HEK293 (cell line): ENCODE data around the gene NID2.

Source experiments
- CTCF ChIA-PET: fragments of 350-600 bp; formaldehyde crosslinking; extraction: SDS; loops from one replicate; lab custom pipeline; 2021; ENCODE audit warnings: antibody characterized with exemption; lab: Yijun Ruan, JAX
- POLR2A ChIA-PET: fragments of 300-600 bp; formaldehyde crosslinking; extraction: SDS; loops from one replicate; lab custom pipeline; 2020; ENCODE audit warnings: antibody characterized with exemption, inconsistent platforms; lab: Yijun Ruan, JAX
- H3K27ac ChIP-seq: fragments of 200-500 bp; sonication (Bioruptor generic); 2 replicates; pipeline ENCODE4 v1.5.1; 2014; ENCODE audit warnings: low read depth, low read length, control low read depth, inconsistent platforms; ENCODE audit errors: extremely low read depth
- H3K36me3 ChIP-seq, 2 experiments: fragments of 200-500 bp in 1 of 2; sonication (Bioruptor generic) in 1 of 2; 1 replicate in 1 of 2; 2 replicates in 1 of 2; pipeline ENCODE4 v1.5.1; 2014 to 2017; ENCODE audit warnings: inconsistent platforms in 2 of 2, low read length in 2 of 2; ENCODE audit not compliant: control insufficient read depth in 2 of 2, insufficient read depth in 1 of 2
- H3K4me1 ChIP-seq: fragments of 200-500 bp; sonication (Bioruptor generic); 2 replicates; pipeline ENCODE4 v1.5.1; 2014; ENCODE audit warnings: mild to moderate bottlenecking, low read length, inconsistent platforms; ENCODE audit not compliant: control insufficient read depth, insufficient read depth
- H3K4me3 ChIP-seq: 2 replicates; pipeline ENCODE4 v1.5.1; 2011; ENCODE audit warnings: low read depth, mild to moderate bottlenecking, control low read depth, low read length, moderate library complexity
- H3K9me3 ChIP-seq: fragments of 200-500 bp; sonication (Bioruptor generic); 2 replicates; pipeline ENCODE4 v1.5.1; 2014; ENCODE audit warnings: low read depth, low read length, inconsistent platforms; ENCODE audit not compliant: control insufficient read depth, insufficient read depth
- BCL11A ChIP-seq: fragments of 450-650 bp; formaldehyde crosslinking; IDR thresholded peaks from 2 replicates; pipeline ENCODE4 v1.5.1; 2016; ENCODE audit warnings: low read depth, missing biosample characterization, missing genetic modification characterization
- BCL11B ChIP-seq: fragments of 450-650 bp; formaldehyde crosslinking; IDR thresholded peaks from 2 replicates; pipeline ENCODE4 v1.5.1; 2016; ENCODE audit warnings: low read depth, missing biosample characterization, missing genetic modification characterization
- GFI1B ChIP-seq: fragments of 450-650 bp; formaldehyde crosslinking; IDR thresholded peaks from 2 replicates; pipeline ENCODE4 v1.5.1; 2016; ENCODE audit warnings: missing biosample characterization, missing genetic modification characterization
- KLF8 ChIP-seq: fragments of 450-650 bp; formaldehyde crosslinking; IDR thresholded peaks from 2 replicates; pipeline ENCODE4 v1.5.1; 2016; ENCODE audit warnings: missing biosample characterization, missing genetic modification characterization
- PRDM4 ChIP-seq: fragments of 450-650 bp; formaldehyde crosslinking; IDR thresholded peaks from 2 replicates; pipeline ENCODE4 v1.5.1; 2017; ENCODE audit warnings: missing biosample characterization, missing genetic modification characterization
- TRIM28 ChIP-seq: IDR thresholded peaks from 2 replicates; pipeline ENCODE4 v1.6.1; 2011; ENCODE audit warnings: low read length, control low read depth, borderline replicate concordance
- TSHZ1 ChIP-seq: fragments of 450-650 bp; formaldehyde crosslinking; IDR thresholded peaks from 2 replicates; pipeline ENCODE4 v1.5.1; 2016; ENCODE audit warnings: missing biosample characterization, missing genetic modification characterization, borderline replicate concordance
- YY1 ChIP-seq: fragments of 450-650 bp; formaldehyde crosslinking; IDR thresholded peaks from 2 replicates; pipeline ENCODE4 v1.5.1; 2018; ENCODE audit warnings: missing biosample characterization, missing genetic modification characterization
- ZBTB17 ChIP-seq: fragments of 450-650 bp; formaldehyde crosslinking; IDR thresholded peaks from 2 replicates; pipeline ENCODE4 v1.5.1; 2016; ENCODE audit warnings: missing biosample characterization, missing genetic modification characterization
- ZNF155 ChIP-seq: fragments of 450-650 bp; formaldehyde crosslinking; IDR thresholded peaks from 2 replicates; pipeline ENCODE4 v1.5.1; 2016; ENCODE audit warnings: missing biosample characterization, missing genetic modification characterization
- ZNF19 ChIP-seq: fragments of 450-650 bp; formaldehyde crosslinking; IDR thresholded peaks from 2 replicates; pipeline ENCODE4; 2016; ENCODE audit warnings: missing biosample characterization, missing genetic modification characterization, low read depth
- ZNF221 ChIP-seq: fragments of 450-650 bp; formaldehyde crosslinking; IDR thresholded peaks from 2 replicates; pipeline ENCODE4 v1.5.1; 2017; ENCODE audit warnings: missing biosample characterization, missing genetic modification characterization, borderline replicate concordance
- ZNF354C ChIP-seq: fragments of 450-650 bp; formaldehyde crosslinking; IDR thresholded peaks from 2 replicates; pipeline ENCODE4 v1.5.1; 2016; ENCODE audit warnings: missing biosample characterization, missing genetic modification characterization, low read depth, borderline replicate concordance
- ZNF394 ChIP-seq: fragments of 450-650 bp; formaldehyde crosslinking; IDR thresholded peaks from 2 replicates; pipeline ENCODE4 v1.5.1; 2016; ENCODE audit warnings: missing biosample characterization, missing genetic modification characterization, mild to moderate bottlenecking, moderate library complexity, borderline replicate concordance
- ZNF404 ChIP-seq: fragments of 450-650 bp; formaldehyde crosslinking; IDR thresholded peaks from 2 replicates; pipeline ENCODE4 v1.5.1; 2017; ENCODE audit warnings: missing biosample characterization, missing genetic modification characterization
- ZNF704 ChIP-seq: fragments of 450-650 bp; formaldehyde crosslinking; IDR thresholded peaks from 2 replicates; pipeline ENCODE4 v1.5.1; 2016; ENCODE audit warnings: missing biosample characterization, missing genetic modification characterization
- TF ChIP-seq, protein P1 (sequence below): fragments of 450-650 bp; formaldehyde crosslinking; IDR thresholded peaks from 2 replicates; pipeline ENCODE4 v1.5.1; 2016; ENCODE audit warnings: missing biosample characterization, missing genetic modification characterization
- TF ChIP-seq, protein P2 (sequence below): fragments of 450-650 bp; formaldehyde crosslinking; IDR thresholded peaks from 2 replicates; pipeline ENCODE4 v1.5.1; 2016; ENCODE audit warnings: missing biosample characterization, missing genetic modification characterization

The NID2 gene

DNA sequence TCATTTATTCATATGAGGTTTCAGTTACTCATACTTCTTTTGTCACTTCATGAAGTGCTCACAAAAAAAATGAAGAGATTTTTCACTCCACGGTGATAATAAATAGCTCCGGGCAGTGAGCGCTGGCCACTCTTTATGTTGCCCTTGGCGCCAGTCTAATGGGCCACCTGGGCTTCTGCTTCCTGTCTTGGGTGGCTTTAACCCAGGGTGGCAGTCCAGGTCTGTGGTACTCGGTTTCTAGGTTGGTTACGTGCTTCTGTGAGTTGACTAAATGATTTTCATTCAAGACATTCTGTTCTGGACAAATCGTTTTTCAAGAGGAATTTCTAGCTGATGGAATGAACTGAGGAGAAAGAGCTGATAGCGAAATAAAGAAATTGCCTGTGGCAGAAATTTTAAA, 34.6 kb upstream of the NID2 start:
- ChIA-PET POLR2A (no interaction called here), CTCF (interaction anchor here (0.7 kb wide), 1 partner anchor 1204 kb away, joined by 3 read pairs; no protein-coding TSS in a partner anchor)
- TF ChIP-seq ZNF354C (tag by site-specific recombination) (no peak), ZNF155 (tag by site-specific recombination) (no peak), YY1 (tag by site-specific recombination) (no peak), PRDM4 (tag by site-specific recombination) (no peak), ZNF704 (no peak), ZNF394 (tag by site-specific recombination) (no peak), ZBTB17 (no peak), BCL11A (no peak), ZNF404 (tag by site-specific recombination) (no peak), ZNF221 (tag by site-specific recombination) (no peak), TSHZ1 (no peak), TRIM28 (no peak), ZNF19 (tag by site-specific recombination) (no peak), KLF8 (tag by site-specific recombination) (no peak), GFI1B (tag by site-specific recombination) (no peak), BCL11B (tag by site-specific recombination) (no peak)
- TF ChIP-seq, protein P1, sequence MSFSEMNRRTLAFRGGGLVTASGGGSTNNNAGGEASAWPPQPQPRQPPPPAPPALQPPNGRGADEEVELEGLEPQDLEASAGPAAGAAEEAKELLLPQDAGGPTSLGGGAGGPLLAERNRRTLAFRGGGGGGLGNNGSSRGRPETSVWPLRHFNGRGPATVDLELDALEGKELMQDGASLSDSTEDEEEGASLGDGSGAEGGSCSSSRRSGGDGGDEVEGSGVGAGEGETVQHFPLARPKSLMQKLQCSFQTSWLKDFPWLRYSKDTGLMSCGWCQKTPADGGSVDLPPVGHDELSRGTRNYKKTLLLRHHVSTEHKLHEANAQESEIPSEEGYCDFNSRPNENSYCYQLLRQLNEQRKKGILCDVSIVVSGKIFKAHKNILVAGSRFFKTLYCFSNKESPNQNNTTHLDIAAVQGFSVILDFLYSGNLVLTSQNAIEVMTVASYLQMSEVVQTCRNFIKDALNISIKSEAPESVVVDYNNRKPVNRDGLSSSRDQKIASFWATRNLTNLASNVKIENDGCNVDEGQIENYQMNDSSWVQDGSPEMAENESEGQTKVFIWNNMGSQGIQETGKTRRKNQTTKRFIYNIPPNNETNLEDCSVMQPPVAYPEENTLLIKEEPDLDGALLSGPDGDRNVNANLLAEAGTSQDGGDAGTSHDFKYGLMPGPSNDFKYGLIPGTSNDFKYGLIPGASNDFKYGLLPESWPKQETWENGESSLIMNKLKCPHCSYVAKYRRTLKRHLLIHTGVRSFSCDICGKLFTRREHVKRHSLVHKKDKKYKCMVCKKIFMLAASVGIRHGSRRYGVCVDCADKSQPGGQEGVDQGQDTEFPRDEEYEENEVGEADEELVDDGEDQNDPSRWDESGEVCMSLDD (tag by site-specific recombination), result no peak
- TF ChIP-seq, protein P2, sequence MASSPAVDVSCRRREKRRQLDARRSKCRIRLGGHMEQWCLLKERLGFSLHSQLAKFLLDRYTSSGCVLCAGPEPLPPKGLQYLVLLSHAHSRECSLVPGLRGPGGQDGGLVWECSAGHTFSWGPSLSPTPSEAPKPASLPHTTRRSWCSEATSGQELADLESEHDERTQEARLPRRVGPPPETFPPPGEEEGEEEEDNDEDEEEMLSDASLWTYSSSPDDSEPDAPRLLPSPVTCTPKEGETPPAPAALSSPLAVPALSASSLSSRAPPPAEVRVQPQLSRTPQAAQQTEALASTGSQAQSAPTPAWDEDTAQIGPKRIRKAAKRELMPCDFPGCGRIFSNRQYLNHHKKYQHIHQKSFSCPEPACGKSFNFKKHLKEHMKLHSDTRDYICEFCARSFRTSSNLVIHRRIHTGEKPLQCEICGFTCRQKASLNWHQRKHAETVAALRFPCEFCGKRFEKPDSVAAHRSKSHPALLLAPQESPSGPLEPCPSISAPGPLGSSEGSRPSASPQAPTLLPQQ (tag by site-specific recombination), result no peak
- no peak overlapping the region for H3K27ac ChIP-seq
- H3K4me1 ChIP-seq, result no peaks in the 10 kb centered on the region
- no peaks in the 10 kb centered on the region for H3K36me3 ChIP-seq
- H3K4me3 ChIP-seq, result no peak overlapping the region
- no peaks in the 10 kb centered on the region for H3K9me3 ChIP-seq
